ENCODE results near the gene SLC25A6. TPM values are rescaled to one million over a fixed set of nuclear protein-coding genes. Genes with fewer than 3 reads are reported as not detected.
"Not testable (repeated sequence)": the region's sequence is repeated elsewhere in the genome, so short reads cannot be mapped to it uniquely, and the experiment has no call there.

The SLC25A6 gene
- total RNA-seq, 1 donor from 2014 or later = 453 TPM

DNA sequence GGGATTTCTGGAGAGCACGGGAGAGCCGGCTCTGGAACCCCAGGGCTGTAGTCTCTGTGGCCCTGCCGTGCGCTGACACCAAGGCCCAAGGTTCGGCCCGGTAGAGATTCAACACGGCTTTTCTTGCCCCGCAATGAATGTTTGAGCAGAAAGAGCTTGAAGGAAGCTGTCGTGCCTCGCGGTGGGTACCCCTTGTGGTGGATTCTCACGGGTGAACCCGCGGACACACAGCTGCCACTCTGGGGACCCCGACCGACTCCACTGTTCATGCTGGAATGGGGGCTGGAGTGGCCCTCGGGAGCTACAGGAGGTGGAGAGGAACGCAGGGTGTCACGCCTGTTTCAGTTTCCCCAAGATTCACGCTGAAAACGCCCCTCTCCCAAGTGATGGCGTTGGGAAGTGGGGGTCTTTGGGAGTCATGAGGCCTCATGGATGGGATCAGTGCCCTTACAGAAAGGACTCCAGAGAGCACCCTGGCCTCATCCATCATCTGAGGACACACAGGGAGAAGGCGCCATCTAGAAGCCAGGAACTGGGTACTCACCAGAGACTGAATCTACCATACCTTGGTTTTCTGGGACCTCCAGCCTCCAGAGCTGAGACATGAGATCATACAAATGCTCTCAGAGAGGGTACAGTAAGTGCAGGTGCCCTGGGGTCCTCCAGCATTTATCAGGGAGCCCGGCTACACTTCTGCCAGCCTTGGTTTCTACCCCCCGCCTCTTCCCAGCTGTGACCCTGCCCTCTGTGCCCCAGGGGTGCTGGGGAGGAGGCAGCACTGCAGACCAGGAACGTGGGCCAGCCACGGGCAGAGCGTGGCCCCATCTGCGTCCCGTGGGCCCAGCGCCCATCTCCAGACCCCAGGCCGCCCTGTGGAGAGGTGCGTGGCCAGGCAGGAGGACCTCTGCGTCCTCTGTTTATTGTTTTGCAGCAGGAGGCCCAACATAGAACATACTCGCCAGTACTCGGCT, 6.4 kb downstream of the SLC25A6 start:
- Mint-ChIP-seq H3K9me3 (no peaks in the 10 kb centered on the region), H3K27me3 (ENCODE audit: low read depth) (no peaks in the 10 kb centered on the region), H3K4me3 (no peak overlapping the region), H3K4me1 (peaks cover 12% of the 10 kb centered on the region), H3K36me3 (peaks cover 47% of the 10 kb centered on the region), H3K27ac (no peak overlapping the region)
- peak in 1 of 2 experiments; percentile 31 for DNase-seq (ENCODE audit: low spot score in 2 of 2, unreplicated experiment in 2 of 2)
- TF ChIP-seq, protein P1, sequence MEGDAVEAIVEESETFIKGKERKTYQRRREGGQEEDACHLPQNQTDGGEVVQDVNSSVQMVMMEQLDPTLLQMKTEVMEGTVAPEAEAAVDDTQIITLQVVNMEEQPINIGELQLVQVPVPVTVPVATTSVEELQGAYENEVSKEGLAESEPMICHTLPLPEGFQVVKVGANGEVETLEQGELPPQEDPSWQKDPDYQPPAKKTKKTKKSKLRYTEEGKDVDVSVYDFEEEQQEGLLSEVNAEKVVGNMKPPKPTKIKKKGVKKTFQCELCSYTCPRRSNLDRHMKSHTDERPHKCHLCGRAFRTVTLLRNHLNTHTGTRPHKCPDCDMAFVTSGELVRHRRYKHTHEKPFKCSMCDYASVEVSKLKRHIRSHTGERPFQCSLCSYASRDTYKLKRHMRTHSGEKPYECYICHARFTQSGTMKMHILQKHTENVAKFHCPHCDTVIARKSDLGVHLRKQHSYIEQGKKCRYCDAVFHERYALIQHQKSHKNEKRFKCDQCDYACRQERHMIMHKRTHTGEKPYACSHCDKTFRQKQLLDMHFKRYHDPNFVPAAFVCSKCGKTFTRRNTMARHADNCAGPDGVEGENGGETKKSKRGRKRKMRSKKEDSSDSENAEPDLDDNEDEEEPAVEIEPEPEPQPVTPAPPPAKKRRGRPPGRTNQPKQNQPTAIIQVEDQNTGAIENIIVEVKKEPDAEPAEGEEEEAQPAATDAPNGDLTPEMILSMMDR (IDR thresholded peaks at IDR 0.05; ENCODE audit: unreplicated experiment) = no peak

DNA sequence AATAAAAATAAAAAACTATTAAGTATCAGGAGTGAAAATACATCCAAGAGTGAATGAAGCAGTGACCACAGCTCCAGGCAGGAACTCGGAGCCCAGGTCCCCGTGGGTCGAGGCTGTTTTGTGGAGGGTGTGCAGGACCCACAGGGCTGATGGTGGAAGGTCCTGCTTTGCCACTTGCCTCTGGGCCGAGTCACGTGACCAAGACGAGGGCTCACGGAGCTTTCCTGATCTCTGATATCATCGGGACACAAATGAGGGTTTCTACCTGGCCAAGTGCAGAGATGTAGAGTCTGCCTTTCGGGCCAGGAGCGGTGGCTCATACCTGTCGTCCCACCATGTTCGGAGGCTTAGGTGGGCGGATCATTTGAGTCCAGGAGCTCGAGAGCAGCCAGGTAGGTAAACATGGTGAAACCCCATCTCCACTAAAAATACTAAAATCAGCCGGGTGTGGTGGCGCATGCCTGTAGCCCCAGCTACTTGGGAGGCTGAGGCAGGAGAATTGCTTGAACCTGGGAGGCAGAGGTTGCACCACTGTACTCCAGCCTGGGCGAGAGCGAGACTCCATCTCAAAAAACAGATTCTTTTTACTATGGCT, 7.2 kb downstream of the SLC25A6 start:
- H3K4me1 Mint-ChIP-seq = peaks cover 12% of the 10 kb centered on the region
- peaks cover 47% of the 10 kb centered on the region for H3K36me3 Mint-ChIP-seq
- peak in 1 of 2 experiments; percentile 34 for DNase-seq (ENCODE audit: low spot score in 2 of 2, unreplicated experiment in 2 of 2)
- TF ChIP-seq, protein P1 (IDR thresholded peaks at IDR 0.05; ENCODE audit: unreplicated experiment) = no peak
- H3K9me3 Mint-ChIP-seq = no peaks in the 10 kb centered on the region
- H3K27me3 Mint-ChIP-seq (ENCODE audit: low read depth) = no peaks in the 10 kb centered on the region
- no peak overlapping the region for H3K27ac Mint-ChIP-seq
- H3K4me3 Mint-ChIP-seq = no peak overlapping the region

DNA sequence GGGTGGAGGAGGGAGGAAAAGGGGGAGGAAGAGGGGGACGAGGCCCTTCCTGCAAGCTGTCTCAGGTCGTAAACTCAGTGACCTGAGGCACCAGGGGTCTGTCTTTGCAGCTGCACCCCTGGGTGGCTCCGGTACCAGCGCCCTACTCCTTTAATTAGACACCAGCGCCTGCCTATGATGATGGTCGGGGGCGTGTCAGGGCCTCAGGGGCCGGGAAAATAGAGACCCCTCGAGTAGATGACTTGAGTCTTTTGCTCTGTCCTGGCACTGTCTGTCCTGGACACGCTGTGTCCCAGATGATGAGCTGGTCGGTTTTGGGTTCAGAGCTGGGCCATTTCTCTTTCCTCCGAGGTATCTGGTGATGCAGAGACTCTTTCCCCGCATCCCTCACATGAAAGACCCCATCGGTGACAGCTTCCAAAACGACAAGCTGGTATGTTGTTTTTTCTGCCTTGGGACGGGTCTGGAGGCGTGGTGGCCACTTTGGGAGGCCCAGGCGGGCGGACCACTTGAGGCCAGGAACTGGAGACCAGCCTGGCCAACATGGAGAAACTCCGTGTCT, 11.2 kb downstream of the SLC25A6 start:
- DNase-seq (ENCODE audit: low spot score in 2 of 2, unreplicated experiment in 2 of 2) = no peak
- H3K4me3 Mint-ChIP-seq = no peak overlapping the region
- H3K27ac Mint-ChIP-seq = no peak overlapping the region
- peaks cover 20% of the 10 kb centered on the region for H3K36me3 Mint-ChIP-seq
- no peaks in the 10 kb centered on the region for H3K27me3 Mint-ChIP-seq (ENCODE audit: low read depth)
- H3K4me1 Mint-ChIP-seq = no peaks in the 10 kb centered on the region
- no peaks in the 10 kb centered on the region for H3K9me3 Mint-ChIP-seq
- TF ChIP-seq, protein P1 (IDR thresholded peaks at IDR 0.05; ENCODE audit: unreplicated experiment) = no peak

DNA sequence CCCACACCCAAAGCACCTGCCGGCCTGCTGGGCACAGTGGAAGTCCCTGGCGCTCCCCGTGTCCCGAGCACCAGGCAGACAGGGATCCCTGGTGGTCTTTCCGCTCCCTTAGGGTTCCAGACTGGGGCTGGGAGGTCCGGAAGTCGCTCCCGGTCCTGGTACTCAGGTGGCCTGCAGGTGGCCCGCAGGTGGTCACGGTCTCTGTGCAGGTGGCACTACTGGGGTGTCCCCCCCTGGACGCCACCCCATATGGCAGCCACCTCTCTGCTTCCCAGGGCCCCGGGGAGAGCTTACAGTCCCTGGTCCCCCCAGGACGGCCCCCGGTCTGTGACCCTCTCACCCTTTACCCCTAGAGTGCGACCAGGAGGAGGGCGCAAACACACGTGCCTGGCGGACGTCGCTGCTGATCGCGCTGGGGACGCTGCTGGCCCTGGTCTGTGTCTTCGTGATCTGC, 13.6 kb downstream of the SLC25A6 start:
- TF ChIP-seq, protein P1 (IDR thresholded peaks at IDR 0.05; ENCODE audit: unreplicated experiment) = no peak
- peaks cover under 1% of the 10 kb centered on the region for H3K36me3 Mint-ChIP-seq
- H3K4me3 Mint-ChIP-seq = no peak overlapping the region
- no peaks in the 10 kb centered on the region for H3K4me1 Mint-ChIP-seq
- no peak overlapping the region for H3K27ac Mint-ChIP-seq
- no peaks in the 10 kb centered on the region for H3K9me3 Mint-ChIP-seq
- no peaks in the 10 kb centered on the region for H3K27me3 Mint-ChIP-seq (ENCODE audit: low read depth)
- DNase-seq (ENCODE audit: low spot score in 2 of 2, unreplicated experiment in 2 of 2) = no peak

DNA sequence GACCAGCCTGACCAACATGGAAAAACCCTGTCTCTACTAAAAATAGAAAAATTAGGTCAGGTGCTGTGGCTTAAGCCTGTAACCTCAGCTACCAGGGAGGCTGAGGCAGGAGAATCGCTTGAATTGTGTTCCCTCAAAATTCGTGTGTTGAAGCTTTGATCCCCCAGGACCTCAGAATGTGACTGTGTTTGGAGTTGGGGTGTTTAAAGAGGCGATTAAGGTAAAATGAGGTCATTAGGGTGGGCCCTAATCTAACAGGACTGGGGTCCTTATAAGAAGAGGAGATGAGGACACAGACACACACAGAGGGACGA, 23.6 kb downstream of the SLC25A6 start:
- TF ChIP-seq, protein P1 (IDR thresholded peaks at IDR 0.05; ENCODE audit: unreplicated experiment) = no peak
- no peak overlapping the region for H3K4me3 Mint-ChIP-seq
- no peaks in the 10 kb centered on the region for H3K27me3 Mint-ChIP-seq (ENCODE audit: low read depth)
- no peak for DNase-seq (ENCODE audit: low spot score in 2 of 2, unreplicated experiment in 2 of 2)
- H3K36me3 Mint-ChIP-seq = peaks cover 3% of the 10 kb centered on the region
- no peaks in the 10 kb centered on the region for H3K4me1 Mint-ChIP-seq
- no peaks in the 10 kb centered on the region for H3K9me3 Mint-ChIP-seq
- no peak overlapping the region for H3K27ac Mint-ChIP-seq

DNA sequence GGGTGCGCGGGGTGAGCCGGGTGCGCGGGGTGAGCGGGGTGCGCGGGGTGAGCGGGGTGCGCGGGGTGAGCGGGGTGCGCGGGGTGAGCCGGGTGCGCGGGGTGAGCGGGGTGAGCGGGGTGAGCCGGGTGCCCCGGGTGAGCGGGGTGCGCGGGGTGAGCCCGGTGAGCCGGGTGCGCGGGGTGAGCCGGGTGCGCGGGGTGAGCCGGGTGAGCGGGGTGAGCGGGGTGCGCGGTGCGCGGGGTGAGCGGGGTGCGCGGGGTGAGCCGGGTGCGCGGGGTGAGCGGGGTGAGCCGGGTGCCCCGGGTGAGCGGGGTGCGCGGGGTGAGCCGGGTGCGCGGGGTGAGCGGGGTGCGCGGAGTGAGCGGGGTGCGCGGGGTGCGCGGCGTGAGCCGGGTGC, 25.6 kb downstream of the SLC25A6 start:
- not testable (repeated sequence) for H3K4me3 Mint-ChIP-seq; DNase-seq (ENCODE audit: low spot score in 2 of 2, unreplicated experiment in 2 of 2); H3K27ac Mint-ChIP-seq

More for the DNA sequence above, 25.6 kb downstream of the SLC25A6 start:
- H3K36me3 Mint-ChIP-seq; H3K9me3 Mint-ChIP-seq; H3K4me1 Mint-ChIP-seq; H3K27me3 Mint-ChIP-seq (ENCODE audit: low read depth): not testable (repeated sequence)

Data from mesothelial cell of epicardium (in vitro differentiated cells).